Measurements from ENCODE around the gene SUGCT.

GRCh38 chr7:40470091-40470592 is 335.3 kb downstream of the SUGCT start:
- TF ChIP-seq CTCF (IDR thresholded peaks at IDR 0.05 in 8 of 11, conservative IDR thresholded peaks at IDR 0.05 in 3 of 11) (no peak), POLR2A (IDR thresholded peaks at IDR 0.05) (no peak), POLR2AphosphoS5 (IDR thresholded peaks at IDR 0.05) (no peak)
